GM06990 (cell line): ENCODE data around the gene CPA5.

Experiments used
- DNase-seq: peaks from one replicate; pipeline ENCODE4 v3.0.0-alpha.2; 2011; ENCODE audit not compliant: insufficient read length; ENCODE audit errors: extremely low read depth
- H3K27me3 ChIP-seq: replicated peaks from 2 replicates; pipeline ENCODE4 v1.6.0; 2011; ENCODE audit warnings: low read length; ENCODE audit not compliant: control insufficient read depth, insufficient read depth
- H3K36me3 ChIP-seq: 2 replicates; pipeline ENCODE4 v1.5.1; 2011; ENCODE audit warnings: low read length; ENCODE audit not compliant: control insufficient read depth, insufficient read depth
- H3K4me3 ChIP-seq: replicated peaks from 2 replicates; pipeline ENCODE4 v1.5.1; 2011; ENCODE audit warnings: low read depth, mild to moderate bottlenecking, control low read depth, low read length
- CTCF ChIP-seq: IDR thresholded peaks from 2 replicates; pipeline ENCODE4 v1.5.1; 2011; ENCODE audit warnings: low read length, control low read depth, mild to moderate bottlenecking, inconsistent platforms; ENCODE audit not compliant: insufficient read depth, poor library complexity, severe bottlenecking

CPA5 gene

GRCh38 chr7:130401578-130401977 lies 57.0 kb downstream of the CPA5 start:
- H3K4me3 ChIP-seq: no peak overlapping the region
- peaks cover 5% of the 10 kb centered on the region for H3K36me3 ChIP-seq
- H3K27me3 ChIP-seq: no peaks in the 10 kb centered on the region
- no peak for TF ChIP-seq CTCF
- no peak for DNase-seq

- H3K27me3 ChIP-seq: no peaks in the 10 kb centered on the region
- DNase-seq: no peak
- H3K36me3 ChIP-seq: peaks cover 5% of the 10 kb centered on the region
- no peak overlapping the region for H3K4me3 ChIP-seq
- TF ChIP-seq CTCF: no peak
Observed at GRCh38 chr7:130405003-130405402, 60.4 kb downstream of the CPA5 start.

GRCh38 chr7:130409067-130409711 lies 64.6 kb downstream of the CPA5 start:
- Histone ChIP-seq H3K27me3 (no peaks in the 10 kb centered on the region), H3K4me3 (no peak overlapping the region), H3K36me3 (no peaks in the 10 kb centered on the region)
- DNase-seq: no peak
- no peak for TF ChIP-seq CTCF

- no peaks in the 10 kb centered on the region for H3K36me3 ChIP-seq
- H3K27me3 ChIP-seq: no peaks in the 10 kb centered on the region
- no peak overlapping the region for H3K4me3 ChIP-seq
- no peak for DNase-seq
- TF ChIP-seq CTCF: no peak
Observed at GRCh38 chr7:130409712-130410072, 65.1 kb downstream of the CPA5 start.

- DNase-seq: no peak
- no peak for TF ChIP-seq CTCF
- Histone ChIP-seq H3K27me3 (no peaks in the 10 kb centered on the region), H3K4me3 (no peak overlapping the region), H3K36me3 (no peaks in the 10 kb centered on the region)
Observed at GRCh38 chr7:130410868-130411541, 66.4 kb downstream of the CPA5 start.

- Histone ChIP-seq H3K36me3 (no peaks in the 10 kb centered on the region), H3K4me3 (no peak overlapping the region), H3K27me3 (no peaks in the 10 kb centered on the region)
- no peak for DNase-seq
- no peak for TF ChIP-seq CTCF
Observed at GRCh38 chr7:130413201-130413600, 68.6 kb downstream of the CPA5 start.
